Caco-2 (cell line): Measurements from ENCODE around the gene SLPI. TPM values are rescaled to one million over a fixed set of nuclear protein-coding genes. Genes with fewer than 3 reads are reported as not detected.

Experiments
- BruUV-seq: library from RNA; stranded (reverse); fragments of 400-500 nt; replicated peaks from 2 replicates; lab custom pipeline; 2021; lab: Mats Ljungman, UMichigan
- CTCF ChIA-PET: fragments of 300-600 bp; sonication (Branson Sonifier 250); formaldehyde crosslinking; loops from one replicate; lab custom pipeline; 2022; ENCODE audit warnings: antibody characterized with exemption; lab: Charles Lee
- POLR2A ChIA-PET: fragments of 300-600 bp; sonication (Branson Sonifier 250); formaldehyde crosslinking; loops from one replicate; lab custom pipeline; 2022; ENCODE audit warnings: antibody characterized with exemption; lab: Charles Lee
- DNase-seq, 2 experiments: peaks; one replicate each; pipeline versions ENCODE4 v3.0.0 to v3.0.0-alpha.2; 2020 to 2022
- H3K27me3 ChIP-seq: replicated peaks from 2 replicates; pipeline ENCODE4 v1.6.0; 2011; ENCODE audit warnings: low read length; ENCODE audit not compliant: control insufficient read depth, insufficient read depth
- H3K36me3 ChIP-seq: 2 replicates; pipeline ENCODE4 v1.5.1; 2011; ENCODE audit warnings: low read length; ENCODE audit not compliant: control insufficient read depth, insufficient read depth
- H3K4me1 ChIP-seq: fragments of 250-450 bp; sonication (Bioruptor Pico); 2 replicates; pipeline ENCODE4 v1.5.1; 2020; ENCODE audit warnings: mild to moderate bottlenecking
- H3K4me3 ChIP-seq: 2 replicates; pipeline ENCODE4 v1.5.1; 2011; ENCODE audit warnings: low read depth, mild to moderate bottlenecking, control low read depth, low read length
- H3K9me3 ChIP-seq: fragments of 250-450 bp; sonication (Bioruptor Pico); 2 replicates; pipeline ENCODE4 v1.5.1; 2020; ENCODE audit warnings: mild to moderate bottlenecking, moderate library complexity
- H3K27ac Mint-ChIP-seq: one replicate; pipeline ENCODE4 v1.8.0; 2022; ENCODE audit warnings: mixed read lengths; ENCODE audit not compliant: unreplicated experiment
- H3K27me3 Mint-ChIP-seq: one replicate; pipeline ENCODE4 v1.8.0; 2022; ENCODE audit warnings: mixed read lengths; ENCODE audit not compliant: insufficient read depth, unreplicated experiment
- H3K36me3 Mint-ChIP-seq: one replicate; pipeline ENCODE4 v1.8.0; 2022; ENCODE audit warnings: mild to moderate bottlenecking, mixed read lengths; ENCODE audit not compliant: insufficient read depth, unreplicated experiment
- H3K4me1 Mint-ChIP-seq: one replicate; pipeline ENCODE4 v1.8.0; 2022; ENCODE audit warnings: low read depth, mixed read lengths; ENCODE audit not compliant: unreplicated experiment
- H3K4me3 Mint-ChIP-seq: one replicate; pipeline ENCODE4 v1.8.0; 2022; ENCODE audit warnings: mild to moderate bottlenecking, moderate library complexity, mixed read lengths; ENCODE audit not compliant: unreplicated experiment
- H3K9me3 Mint-ChIP-seq: one replicate; pipeline ENCODE4 v1.8.0; 2022; ENCODE audit warnings: mixed read lengths; ENCODE audit not compliant: unreplicated experiment
- CTCF ChIP-seq, 2 experiments: fragments of 200-600 bp in 1 of 2; IDR thresholded peaks; 1 replicate in 1 of 2; 2 replicates in 1 of 2; pipeline versions ENCODE4 v1.5.1 to v1.8.0; 2011 to 2022; ENCODE audit warnings: antibody characterized with exemption in 1 of 2, control low read depth in 1 of 2, inconsistent platforms in 1 of 2, low read depth in 1 of 2, low read length in 1 of 2, mild to moderate bottlenecking in 1 of 2, moderate library complexity in 1 of 2; ENCODE audit not compliant: insufficient read depth in 1 of 2, severe bottlenecking in 1 of 2, unreplicated experiment in 1 of 2
- intact Hi-C: fragments of 100-400 bp; cut with micrococcal nuclease; formaldehyde crosslinking; loops from one replicate; pipeline ENCODE4 v1.10.0; 2022; ENCODE audit not compliant: unreplicated experiment
- total RNA-seq: library from RNA; stranded (reverse); gene quantifications from 2 replicates; pipeline ENCODE4 v1.2.3, GENCODE V29; 2022

SLPI gene
- total RNA-seq, 1 experiment from 2014 or later, result 3.0 TPM

- no peak for DNase-seq
- H3K4me1 Mint-ChIP-seq, result no peaks in the 10 kb centered on the region
- POLR2A ChIA-PET, result no interaction called here
- H3K36me3 Mint-ChIP-seq, result no peaks in the 10 kb centered on the region
- intact Hi-C loops, result no loop called here
- H3K27ac Mint-ChIP-seq, result no peak overlapping the region
- H3K27me3 Mint-ChIP-seq, result peaks cover 32% of the 10 kb centered on the region
- CTCF ChIA-PET, result no interaction called here
- Histone ChIP-seq H3K9me3 (no peaks in the 10 kb centered on the region), H3K36me3 (no peaks in the 10 kb centered on the region), H3K4me3 (no peak overlapping the region), H3K4me1 (no peaks in the 10 kb centered on the region), H3K27me3 (no peaks in the 10 kb centered on the region)
- no peak overlapping the region for H3K4me3 Mint-ChIP-seq
- BruUV-seq, result no TSS peak
- no peaks in the 10 kb centered on the region for H3K9me3 Mint-ChIP-seq
- no peak for TF ChIP-seq CTCF (IDR thresholded peaks at IDR 0.05; ENCODE audit: insufficient read depth in 1 of 2, low read depth in 1 of 2, low read length in 1 of 2, severe bottlenecking in 1 of 2, unreplicated experiment in 1 of 2)
Observed at GRCh38 chr20:45246109-45246508, 8.3 kb downstream of the SLPI start.

- Mint-ChIP-seq H3K27me3 (peaks cover 26% of the 10 kb centered on the region), H3K4me1 (no peaks in the 10 kb centered on the region), H3K9me3 (peaks cover 11% of the 10 kb centered on the region), H3K27ac (no peak overlapping the region), H3K4me3 (no peak overlapping the region), H3K36me3 (no peaks in the 10 kb centered on the region)
- intact Hi-C loops, result no loop called here
- Histone ChIP-seq H3K4me3 (no peak overlapping the region), H3K36me3 (no peaks in the 10 kb centered on the region), H3K9me3 (peaks cover 14% of the 10 kb centered on the region), H3K4me1 (no peaks in the 10 kb centered on the region), H3K27me3 (no peaks in the 10 kb centered on the region)
- DNase-seq, result no peak
- no peak for TF ChIP-seq CTCF (IDR thresholded peaks at IDR 0.05; ENCODE audit: insufficient read depth in 1 of 2, low read depth in 1 of 2, low read length in 1 of 2, severe bottlenecking in 1 of 2, unreplicated experiment in 1 of 2)
- BruUV-seq, result no TSS peak
- ChIA-PET CTCF (no interaction called here), POLR2A (no interaction called here)
Observed at GRCh38 chr20:45238139-45238538, 16.2 kb downstream of the SLPI start.

GRCh38 chr20:45235995-45236394 lies 18.4 kb downstream of the SLPI start:
- H3K4me1 Mint-ChIP-seq, result no peaks in the 10 kb centered on the region
- DNase-seq, result peak; percentile 46 to 55
- BruUV-seq, result no TSS peak
- peaks cover 32% of the 10 kb centered on the region for H3K27me3 Mint-ChIP-seq
- ChIA-PET CTCF (no interaction called here), POLR2A (no interaction called here)
- H3K36me3 ChIP-seq, result no peaks in the 10 kb centered on the region
- peaks cover 14% of the 10 kb centered on the region for H3K9me3 ChIP-seq
- H3K27ac Mint-ChIP-seq, result no peak overlapping the region
- no peaks in the 10 kb centered on the region for H3K36me3 Mint-ChIP-seq
- H3K9me3 Mint-ChIP-seq, result peaks cover 11% of the 10 kb centered on the region
- H3K4me1 ChIP-seq, result no peaks in the 10 kb centered on the region
- intact Hi-C loops, result loop anchor here (2.0 kb wide), 1 partner anchor 55 kb away; no protein-coding TSS in a partner anchor
- no peak overlapping the region for H3K4me3 ChIP-seq
- no peak overlapping the region for H3K4me3 Mint-ChIP-seq
- no peaks in the 10 kb centered on the region for H3K27me3 ChIP-seq
- TF ChIP-seq CTCF (IDR thresholded peaks at IDR 0.05; ENCODE audit: insufficient read depth in 1 of 2, low read depth in 1 of 2, low read length in 1 of 2, severe bottlenecking in 1 of 2, unreplicated experiment in 1 of 2), result peak; percentile 65 to 90
